Activated CD8-positive, alpha-beta T cell treated with anti-CD3 and anti-CD28 coated beads for 36 hours (primary cell): ENCODE data around the gene SHD. TPM values are rescaled to one million over a fixed set of nuclear protein-coding genes. Genes with fewer than 3 reads are reported as not detected.
"Not testable (repeated sequence)": the region's sequence is repeated elsewhere in the genome, so short reads cannot be mapped to it uniquely, and the experiment has no call there.

Source experiments
- ATAC-seq: fragments of 200-7000 bp; cut with Tn5 transposase; one replicate; pipeline ENCODE4 v1.10.0; 2021; ENCODE audit warnings: mild to moderate bottlenecking, moderate library complexity
- CTCF ChIA-PET: fragments of 350-600 bp; sonication (Branson Sonifier 250); formaldehyde crosslinking; loops from one replicate; lab custom pipeline; 2021; ENCODE audit warnings: antibody characterized with exemption; lab: Charles Lee
- POLR2A ChIA-PET: fragments of 350-600 bp; sonication (Branson Sonifier 250); formaldehyde crosslinking; loops from one replicate; lab custom pipeline; 2021; ENCODE audit warnings: antibody characterized with exemption; lab: Charles Lee
- DNase-seq: peaks from one replicate; pipeline ENCODE4 v3.0.0-alpha.2; 2020
- H3K27ac Mint-ChIP-seq: one replicate; pipeline ENCODE4 v1.8.0; 2021; ENCODE audit warnings: mild to moderate bottlenecking, mixed read lengths
- H3K27me3 Mint-ChIP-seq: one replicate; pipeline ENCODE4 v1.8.0; 2021; ENCODE audit warnings: mixed read lengths
- H3K36me3 Mint-ChIP-seq: one replicate; pipeline ENCODE4 v1.8.0; 2021; ENCODE audit warnings: low read depth, mixed read lengths
- H3K4me1 Mint-ChIP-seq: one replicate; pipeline ENCODE4 v1.8.0; 2021; ENCODE audit warnings: low read depth, mixed read lengths
- H3K4me3 Mint-ChIP-seq: one replicate; pipeline ENCODE4 v1.8.0; 2021; ENCODE audit warnings: mild to moderate bottlenecking, moderate library complexity, mixed read lengths
- H3K9me3 Mint-ChIP-seq: one replicate; pipeline ENCODE4 v1.8.0; 2021; ENCODE audit warnings: mixed read lengths
- CTCF ChIP-seq: fragments of 200-600 bp; IDR thresholded peaks from one replicate; pipeline ENCODE4 v1.8.0; 2022; ENCODE audit warnings: antibody characterized with exemption, mild to moderate bottlenecking
- intact Hi-C: fragments of 100-400 bp; cut with micrococcal nuclease; formaldehyde crosslinking; loops from one replicate; pipeline ENCODE4 v1.10.0; 2022
- total RNA-seq, 2 experiments: library from RNA; stranded (reverse); gene quantifications; one replicate each; pipeline ENCODE4 v1.2.3, GENCODE V29; 2021

SHD gene
- total RNA-seq = not detected

- POLR2A ChIA-PET = interaction anchor here (1.2 kb wide), 1 partner anchor 45 kb away, joined by 3 read pairs; no protein-coding TSS in a partner anchor
- H3K4me3 Mint-ChIP-seq = no peak within 1 kb of the TSS
These were observed at the start of gene SHD for GRCh38 chr19:4278419-4279266. SHD (plus strand) TSS chr19:4279266; CDS start chr19:4280064, 798 bp downstream.

GRCh38 chr19:4230237-4230636 is 48.8 kb upstream of the SHD start:
- DNase-seq, ATAC-seq, H3K27me3 Mint-ChIP-seq, H3K9me3 Mint-ChIP-seq, H3K4me3 Mint-ChIP-seq, H3K36me3 Mint-ChIP-seq, H3K27ac Mint-ChIP-seq, intact Hi-C loops: not testable (repeated sequence)
- ChIA-PET POLR2A (interaction anchor here (1.1 to 1.4 kb wide), 3 partner anchors 14 to 219 kb away, joined by 3 to 4 read pairs (median 3); partner anchors contain the start of gene YJU2), CTCF (interaction anchor here (0.6 to 1.8 kb wide), 3 partner anchors 37 to 243 kb away, joined by 3 to 5 read pairs (median 4); no protein-coding TSS in a partner anchor)
- H3K4me1 Mint-ChIP-seq = peaks cover 13% of the 10 kb centered on the region

More at GRCh38 chr19:4278419-4279266, at the start of gene SHD:
- TF ChIP-seq CTCF = no peak
- ATAC-seq = no peak
- H3K4me1 Mint-ChIP-seq = peaks cover 7% of the 10 kb centered on the region
- no peaks in the 10 kb centered on the region for H3K9me3 Mint-ChIP-seq
- H3K27ac Mint-ChIP-seq = no peak within 1 kb of the TSS
- H3K36me3 Mint-ChIP-seq = no peaks in the 10 kb centered on the region
- H3K27me3 Mint-ChIP-seq = peaks cover 13% of the 10 kb centered on the region
- CTCF ChIA-PET = interaction anchor here (1.2 to 3.7 kb wide), 2 partner anchors 11 to 74 kb away, joined by 6 to 31 read pairs; no protein-coding TSS in a partner anchor
- DNase-seq = no peak
- intact Hi-C loops = no loop called here

GRCh38 chr19:4231521-4231920 is 47.5 kb upstream of the SHD start:
- H3K4me3 Mint-ChIP-seq, H3K4me1 Mint-ChIP-seq, H3K27me3 Mint-ChIP-seq, intact Hi-C loops, H3K9me3 Mint-ChIP-seq, ATAC-seq, H3K27ac Mint-ChIP-seq, H3K36me3 Mint-ChIP-seq, DNase-seq: not testable (repeated sequence)
- POLR2A ChIA-PET = interaction anchor here (0.6 kb wide), 1 partner anchor 182 kb away, joined by 3 read pairs; no protein-coding TSS in a partner anchor
- CTCF ChIA-PET = interaction anchor here (1.5 to 1.9 kb wide), 3 partner anchors 10 to 116 kb away, joined by 3 to 11 read pairs (median 5); no protein-coding TSS in a partner anchor

- H3K9me3 Mint-ChIP-seq, H3K4me1 Mint-ChIP-seq, DNase-seq, ATAC-seq, H3K36me3 Mint-ChIP-seq, intact Hi-C loops, H3K27me3 Mint-ChIP-seq, H3K4me3 Mint-ChIP-seq, H3K27ac Mint-ChIP-seq: not testable (repeated sequence)
- POLR2A ChIA-PET = interaction anchor here (0.6 kb wide), 1 partner anchor 182 kb away, joined by 3 read pairs; no protein-coding TSS in a partner anchor
- CTCF ChIA-PET = interaction anchor here (0.9 to 1.9 kb wide), 6 partner anchors 10 to 117 kb away, joined by 3 to 11 read pairs (median 5); no protein-coding TSS in a partner anchor
These were observed 46.9 kb upstream of the SHD start for GRCh38 chr19:4232139-4232538.

GRCh38 chr19:4232614-4233281 is 46.3 kb upstream of the SHD start:
- intact Hi-C loops = no loop called here
- ChIA-PET POLR2A (interaction anchor here (2.4 kb wide), 1 partner anchor 14 kb away, joined by 8 read pairs; the partner anchor contains the start of gene YJU2), CTCF (interaction anchor here (0.9 to 1.9 kb wide), 6 partner anchors 9 to 118 kb away, joined by 3 to 11 read pairs (median 5); no protein-coding TSS in a partner anchor)
- Mint-ChIP-seq H3K27ac (no peak overlapping the region), H3K27me3 (peaks cover 7% of the 10 kb centered on the region), H3K9me3 (no peaks in the 10 kb centered on the region), H3K36me3 (no peaks in the 10 kb centered on the region), H3K4me1 (peaks cover 7% of the 10 kb centered on the region), H3K4me3 (no peak overlapping the region)
- ATAC-seq (no peak), DNase-seq (no peak)
- TF ChIP-seq CTCF = no peak
